ENCODE results near the gene EHBP1L1. TPM values are rescaled to one million over a fixed set of nuclear protein-coding genes. Genes with fewer than 3 reads are reported as not detected.

EHBP1L1 gene
- polyA plus RNA-seq, 2 of the 4 experiments (the other 2 are of a cell fraction) = 11.6 to 43.8 TPM

DNA sequence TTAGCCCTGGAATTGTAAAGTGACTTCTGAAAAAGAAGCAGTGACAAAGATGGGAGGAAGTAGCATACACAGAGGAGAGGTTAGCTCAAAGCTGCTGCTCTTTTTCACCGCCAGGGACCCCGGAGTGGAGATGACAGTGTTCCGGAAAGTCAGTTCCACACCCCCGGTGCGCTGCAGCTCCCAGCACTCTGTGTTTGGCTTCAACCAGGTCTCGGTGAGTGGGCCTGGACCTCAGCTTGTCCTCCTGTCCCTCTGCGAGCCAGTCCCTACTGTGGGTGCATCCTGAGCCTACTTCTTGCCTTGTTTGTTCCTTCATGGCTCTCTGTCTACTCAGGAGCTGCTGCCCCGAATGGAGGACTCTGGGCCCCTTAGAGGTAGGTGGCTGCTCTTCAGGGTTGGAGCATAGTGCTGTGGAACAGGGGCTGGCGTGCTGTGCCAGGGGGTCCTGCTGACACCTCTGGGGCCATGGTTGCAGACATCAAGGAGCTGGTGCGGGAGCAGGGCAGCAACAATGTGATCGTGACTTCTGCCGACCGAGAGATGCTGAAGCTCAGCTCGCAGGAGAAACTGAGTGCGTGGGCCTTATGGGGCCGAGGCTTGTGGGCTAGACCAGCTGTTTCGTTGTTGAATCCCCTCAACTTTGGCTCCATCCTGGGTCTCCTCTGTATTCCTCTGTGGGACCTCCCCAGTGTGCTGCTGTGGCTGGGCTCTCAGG, 41.4 kb downstream of the EHBP1L1 start:
- Histone ChIP-seq H3K4me3 (peak overlapping the region; percentile 87; the same call in 2 of the 3 replicates), H3K4me1 (peaks cover 21% of the 10 kb centered on the region), H3K27ac (peak overlapping the region in 1 of 2 experiments; percentile 98; a peak in 1 of 6 replicates), H3K9me3 (no peaks in the 10 kb centered on the region), H3K4me2 (peak overlapping the region; percentile 98)
- WGBS (ENCODE audit: missing lambda C conversion rate) = 89% methylated on average over 17 of the region's 17 CpGs
- ChIA-PET CTCF (interaction anchor here (0.6 to 1.7 kb wide), 8 partner anchors 9 to 695 kb away, joined by 3 to 17 read pairs (median 4); no protein-coding TSS in a partner anchor), POLR2A (no interaction called here)
- FAIRE-seq = no peak
- no peak for DNase-seq (ENCODE audit: low read depth in 1 of 2, low spot score in 1 of 2)
- TF ChIP-seq ZNF302 (CRISPR knock-in tag; IDR thresholded peaks at IDR 0.05) (no peak), EHMT2 (IDR thresholded peaks at IDR 0.05; ENCODE audit: low read depth) (no peak), CEBPB (IDR thresholded peaks at IDR 0.05) (no peak), KDM1A (IDR thresholded peaks at IDR 0.05; ENCODE audit: low read depth) (no peak)
- TF ChIP-seq, protein P1, sequence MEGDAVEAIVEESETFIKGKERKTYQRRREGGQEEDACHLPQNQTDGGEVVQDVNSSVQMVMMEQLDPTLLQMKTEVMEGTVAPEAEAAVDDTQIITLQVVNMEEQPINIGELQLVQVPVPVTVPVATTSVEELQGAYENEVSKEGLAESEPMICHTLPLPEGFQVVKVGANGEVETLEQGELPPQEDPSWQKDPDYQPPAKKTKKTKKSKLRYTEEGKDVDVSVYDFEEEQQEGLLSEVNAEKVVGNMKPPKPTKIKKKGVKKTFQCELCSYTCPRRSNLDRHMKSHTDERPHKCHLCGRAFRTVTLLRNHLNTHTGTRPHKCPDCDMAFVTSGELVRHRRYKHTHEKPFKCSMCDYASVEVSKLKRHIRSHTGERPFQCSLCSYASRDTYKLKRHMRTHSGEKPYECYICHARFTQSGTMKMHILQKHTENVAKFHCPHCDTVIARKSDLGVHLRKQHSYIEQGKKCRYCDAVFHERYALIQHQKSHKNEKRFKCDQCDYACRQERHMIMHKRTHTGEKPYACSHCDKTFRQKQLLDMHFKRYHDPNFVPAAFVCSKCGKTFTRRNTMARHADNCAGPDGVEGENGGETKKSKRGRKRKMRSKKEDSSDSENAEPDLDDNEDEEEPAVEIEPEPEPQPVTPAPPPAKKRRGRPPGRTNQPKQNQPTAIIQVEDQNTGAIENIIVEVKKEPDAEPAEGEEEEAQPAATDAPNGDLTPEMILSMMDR (IDR thresholded peaks at IDR 0.05) = no peak
- TF ChIP-seq, protein P2, sequence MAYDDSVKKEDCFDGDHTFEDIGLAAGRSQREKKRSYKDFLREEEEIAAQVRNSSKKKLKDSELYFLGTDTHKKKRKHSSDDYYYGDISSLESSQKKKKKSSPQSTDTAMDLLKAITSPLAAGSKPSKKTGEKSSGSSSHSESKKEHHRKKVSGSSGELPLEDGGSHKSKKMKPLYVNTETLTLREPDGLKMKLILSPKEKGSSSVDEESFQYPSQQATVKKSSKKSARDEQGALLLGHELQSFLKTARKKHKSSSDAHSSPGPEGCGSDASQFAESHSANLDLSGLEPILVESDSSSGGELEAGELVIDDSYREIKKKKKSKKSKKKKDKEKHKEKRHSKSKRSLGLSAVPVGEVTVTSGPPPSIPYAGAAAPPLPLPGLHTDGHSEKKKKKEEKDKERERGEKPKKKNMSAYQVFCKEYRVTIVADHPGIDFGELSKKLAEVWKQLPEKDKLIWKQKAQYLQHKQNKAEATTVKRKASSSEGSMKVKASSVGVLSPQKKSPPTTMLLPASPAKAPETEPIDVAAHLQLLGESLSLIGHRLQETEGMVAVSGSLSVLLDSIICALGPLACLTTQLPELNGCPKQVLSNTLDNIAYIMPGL (CRISPR knock-in tag; IDR thresholded peaks at IDR 0.05; ENCODE audit: borderline replicate concordance) = no peak
- TF ChIP-seq, protein P3, sequence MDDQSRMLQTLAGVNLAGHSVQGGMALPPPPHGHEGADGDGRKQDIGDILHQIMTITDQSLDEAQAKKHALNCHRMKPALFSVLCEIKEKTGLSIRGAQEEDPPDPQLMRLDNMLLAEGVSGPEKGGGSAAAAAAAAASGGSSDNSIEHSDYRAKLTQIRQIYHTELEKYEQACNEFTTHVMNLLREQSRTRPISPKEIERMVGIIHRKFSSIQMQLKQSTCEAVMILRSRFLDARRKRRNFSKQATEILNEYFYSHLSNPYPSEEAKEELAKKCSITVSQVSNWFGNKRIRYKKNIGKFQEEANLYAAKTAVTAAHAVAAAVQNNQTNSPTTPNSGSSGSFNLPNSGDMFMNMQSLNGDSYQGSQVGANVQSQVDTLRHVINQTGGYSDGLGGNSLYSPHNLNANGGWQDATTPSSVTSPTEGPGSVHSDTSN (IDR thresholded peaks at IDR 0.05) = no peak
- ATAC-seq = no peak

DNA sequence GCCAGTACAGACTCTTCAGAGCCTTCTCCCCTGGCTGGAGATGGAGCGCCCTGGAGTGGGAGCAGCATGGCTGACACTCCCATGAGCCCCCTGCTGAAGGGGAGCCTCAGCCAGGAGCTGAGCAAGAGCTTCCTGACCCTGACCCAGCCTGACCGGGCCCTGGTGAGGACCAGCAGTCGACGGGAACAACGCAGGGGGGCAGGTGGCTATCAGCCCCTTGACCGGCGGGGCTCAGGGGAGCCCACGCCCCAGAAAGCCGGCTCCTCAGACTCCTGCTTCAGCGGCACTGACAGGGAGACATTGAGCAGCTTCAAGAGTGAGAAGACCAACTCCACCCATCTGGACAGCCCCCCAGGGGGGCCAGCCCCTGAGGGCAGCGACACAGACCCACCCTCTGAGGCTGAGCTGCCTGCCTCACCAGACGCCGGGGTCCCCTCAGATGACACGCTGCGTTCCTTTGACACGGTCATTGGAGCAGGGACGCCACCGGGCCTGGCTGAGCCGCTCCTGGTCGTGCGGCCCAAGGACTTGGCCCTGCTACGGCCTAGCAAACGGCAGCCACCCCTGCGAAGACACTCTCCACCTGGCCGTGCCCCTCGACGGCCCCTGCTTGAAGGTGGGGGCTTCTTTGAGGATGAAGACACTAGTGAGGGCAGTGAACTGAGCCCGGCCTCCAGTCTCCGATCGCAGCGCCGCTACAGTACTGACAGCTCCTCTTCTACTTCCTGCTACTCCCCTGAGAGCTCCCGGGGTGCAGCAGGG, 42.3 kb downstream of the EHBP1L1 start:
- WGBS (ENCODE audit: missing lambda C conversion rate) = 93% methylated on average over 18 of the region's 33 CpGs
- peaks cover 12% of the 10 kb centered on the region; the same call in 2 of the 3 replicates for H3K4me1 ChIP-seq
- H3K4me3 ChIP-seq = no peak overlapping the region
- no peak overlapping the region for H3K4me2 ChIP-seq
- no peaks in the 10 kb centered on the region for H3K9me3 ChIP-seq
- ATAC-seq (no peak), DNase-seq (ENCODE audit: low read depth in 1 of 2, low spot score in 1 of 2) (no peak), FAIRE-seq (no peak)
- no peak for TF ChIP-seq HOXB5 (CRISPR knock-in tag; IDR thresholded peaks at IDR 0.05)
- TF ChIP-seq KDM1A (IDR thresholded peaks at IDR 0.05; ENCODE audit: low read depth) = no peak
- no peak for TF ChIP-seq ZSCAN20 (CRISPR knock-in tag; IDR thresholded peaks at IDR 0.05)
- TF ChIP-seq RCOR1 (IDR thresholded peaks at IDR 0.05; ENCODE audit: low read depth, low read length) = no peak
- no peak for TF ChIP-seq MAZ (IDR thresholded peaks at IDR 0.05; ENCODE audit: borderline replicate concordance, low read depth, low read length)
- no peak for TF ChIP-seq FOSL2 (IDR thresholded peaks at IDR 0.05)
- no peak for TF ChIP-seq FOSL2 (CRISPR knock-in tag; IDR thresholded peaks at IDR 0.05)
- no peak for TF ChIP-seq FOSB (CRISPR knock-in tag; IDR thresholded peaks at IDR 0.05)
- TF ChIP-seq, protein P3 (IDR thresholded peaks at IDR 0.05) = no peak
- TF ChIP-seq EP300 (IDR thresholded peaks at IDR 0.05) = no peak
- TF ChIP-seq HEYL (CRISPR knock-in tag; IDR thresholded peaks at IDR 0.05) = no peak
- no peak for TF ChIP-seq POLR2AphosphoS2 (conservative IDR thresholded peaks at IDR 0.05; ENCODE audit: low read length)
- TF ChIP-seq, protein P4, sequence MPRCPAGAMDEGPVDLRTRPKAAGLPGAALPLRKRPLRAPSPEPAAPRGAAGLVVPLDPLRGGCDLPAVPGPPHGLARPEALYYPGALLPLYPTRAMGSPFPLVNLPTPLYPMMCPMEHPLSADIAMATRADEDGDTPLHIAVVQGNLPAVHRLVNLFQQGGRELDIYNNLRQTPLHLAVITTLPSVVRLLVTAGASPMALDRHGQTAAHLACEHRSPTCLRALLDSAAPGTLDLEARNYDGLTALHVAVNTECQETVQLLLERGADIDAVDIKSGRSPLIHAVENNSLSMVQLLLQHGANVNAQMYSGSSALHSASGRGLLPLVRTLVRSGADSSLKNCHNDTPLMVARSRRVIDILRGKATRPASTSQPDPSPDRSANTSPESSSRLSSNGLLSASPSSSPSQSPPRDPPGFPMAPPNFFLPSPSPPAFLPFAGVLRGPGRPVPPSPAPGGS (IDR thresholded peaks at IDR 0.05) = no peak
- no peak for TF ChIP-seq PHF8 (IDR thresholded peaks at IDR 0.05; ENCODE audit: borderline replicate concordance, low read depth)
- TF ChIP-seq ESRRA (IDR thresholded peaks at IDR 0.05; ENCODE audit: borderline replicate concordance, low read length) = no peak
- TF ChIP-seq, protein P2 (CRISPR knock-in tag; IDR thresholded peaks at IDR 0.05; ENCODE audit: borderline replicate concordance) = no peak
- TF ChIP-seq ZNF302 (CRISPR knock-in tag; IDR thresholded peaks at IDR 0.05) = no peak
- TF ChIP-seq NFE2L2 (conservative IDR thresholded peaks at IDR 0.05; ENCODE audit: low read length) = no peak
- no peak for TF ChIP-seq EHF (CRISPR knock-in tag; IDR thresholded peaks at IDR 0.05)
- no peak for TF ChIP-seq EHMT2 (IDR thresholded peaks at IDR 0.05; ENCODE audit: low read depth)
- ChIA-PET POLR2A (no interaction called here), CTCF (interaction anchor here (0.6 to 1.7 kb wide), 7 partner anchors 8 to 696 kb away, joined by 3 to 17 read pairs (median 3); no protein-coding TSS in a partner anchor)
- no peak overlapping the region for H3K27ac ChIP-seq

Measured in A549 (cell line).